Measurements from ENCODE around the gene SLAIN2.
A peak's percentile ranks its signal among the peaks of the same experiment; 100 is the strongest.

The SLAIN2 gene

GRCh38 chr4:48368389-48368788 is 27.1 kb downstream of the SLAIN2 start:
- FAIRE-seq (no peak), DNase-seq (ENCODE audit: insufficient read length, low spot score) (no peak)
- no peak for TF ChIP-seq POLR2A (IDR thresholded peaks at IDR 0.05; ENCODE audit: low read depth, low read length)

GRCh38 chr4:48369248-48369647 is 27.9 kb downstream of the SLAIN2 start:
- no peak for DNase-seq (ENCODE audit: insufficient read length, low spot score)
- FAIRE-seq: no peak
- TF ChIP-seq POLR2A (IDR thresholded peaks at IDR 0.05; ENCODE audit: low read depth, low read length): no peak

GRCh38 chr4:48369771-48370170 is 28.4 kb downstream of the SLAIN2 start:
- FAIRE-seq (no peak), DNase-seq (ENCODE audit: insufficient read length, low spot score) (no peak)
- no peak for TF ChIP-seq POLR2A (IDR thresholded peaks at IDR 0.05; ENCODE audit: low read depth, low read length)

- TF ChIP-seq POLR2A (IDR thresholded peaks at IDR 0.05; ENCODE audit: low read depth, low read length): no peak
- DNase-seq (ENCODE audit: insufficient read length, low spot score) (no peak), FAIRE-seq (no peak)
Measured at GRCh38 chr4:48370260-48371134, 29.2 kb downstream of the SLAIN2 start.

- no peak for FAIRE-seq
- no peak for DNase-seq (ENCODE audit: insufficient read length, low spot score)
- no peak for TF ChIP-seq POLR2A (IDR thresholded peaks at IDR 0.05; ENCODE audit: low read depth, low read length)
Measured at GRCh38 chr4:48372272-48372671, 30.9 kb downstream of the SLAIN2 start.

GRCh38 chr4:48375651-48376304 is 34.4 kb downstream of the SLAIN2 start:
- no peak for TF ChIP-seq POLR2A (IDR thresholded peaks at IDR 0.05; ENCODE audit: low read depth, low read length)
- FAIRE-seq (no peak), DNase-seq (ENCODE audit: insufficient read length, low spot score) (peak; percentile 9)

- no peak for TF ChIP-seq POLR2A (IDR thresholded peaks at IDR 0.05; ENCODE audit: low read depth, low read length)
- DNase-seq (ENCODE audit: insufficient read length, low spot score): no peak
- no peak for FAIRE-seq
Measured at GRCh38 chr4:48379587-48380180, 38.4 kb downstream of the SLAIN2 start.

GRCh38 chr4:48380583-48381167 is 39.3 kb downstream of the SLAIN2 start:
- no peak for DNase-seq (ENCODE audit: insufficient read length, low spot score)
- FAIRE-seq: no peak
- no peak for TF ChIP-seq POLR2A (IDR thresholded peaks at IDR 0.05; ENCODE audit: low read depth, low read length)

- TF ChIP-seq POLR2A (IDR thresholded peaks at IDR 0.05; ENCODE audit: low read depth, low read length): no peak
- DNase-seq (ENCODE audit: insufficient read length, low spot score): no peak
- FAIRE-seq: no peak
Measured at GRCh38 chr4:48388525-48389154, 47.3 kb downstream of the SLAIN2 start.

GRCh38 chr4:48396043-48396442 is 54.7 kb downstream of the SLAIN2 start:
- no peak for DNase-seq (ENCODE audit: insufficient read length, low spot score)
- FAIRE-seq: no peak
- no peak for TF ChIP-seq POLR2A (IDR thresholded peaks at IDR 0.05; ENCODE audit: low read depth, low read length)

GRCh38 chr4:48400416-48400815 is 59.1 kb downstream of the SLAIN2 start:
- FAIRE-seq (no peak), DNase-seq (ENCODE audit: insufficient read length, low spot score) (no peak)
- TF ChIP-seq POLR2A (IDR thresholded peaks at IDR 0.05; ENCODE audit: low read depth, low read length): no peak

- no peak for TF ChIP-seq POLR2A (IDR thresholded peaks at IDR 0.05; ENCODE audit: low read depth, low read length)
- no peak for FAIRE-seq
- no peak for DNase-seq (ENCODE audit: insufficient read length, low spot score)
Measured at GRCh38 chr4:48403358-48403757, 62.0 kb downstream of the SLAIN2 start.

GRCh38 chr4:48403779-48404178 is 62.5 kb downstream of the SLAIN2 start:
- DNase-seq (ENCODE audit: insufficient read length, low spot score) (no peak), FAIRE-seq (no peak)
- no peak for TF ChIP-seq POLR2A (IDR thresholded peaks at IDR 0.05; ENCODE audit: low read depth, low read length)

GRCh38 chr4:48405924-48406323 is 64.6 kb downstream of the SLAIN2 start:
- FAIRE-seq (no peak), DNase-seq (ENCODE audit: insufficient read length, low spot score) (no peak)
- TF ChIP-seq POLR2A (IDR thresholded peaks at IDR 0.05; ENCODE audit: low read depth, low read length): no peak
